H1 (cell line): ENCODE data around the gene PSMD13. TPM values are rescaled to one million over a fixed set of nuclear protein-coding genes. Genes with fewer than 3 reads are reported as not detected.

Experiments
- CTCF ChIA-PET: fragments of 300-600 bp; sonication (Branson Sonifier 250); formaldehyde crosslinking; loops from one replicate; lab custom pipeline; 2021; ENCODE audit not compliant: partially characterized antibody; lab: Charles Lee
- POLR2A ChIA-PET: fragments of 300-600 bp; sonication (Branson Sonifier 250); formaldehyde crosslinking; loops from one replicate; lab custom pipeline; 2021; ENCODE audit warnings: inconsistent platforms; ENCODE audit not compliant: partially characterized antibody; lab: Charles Lee
- DNase-seq, 2 experiments: peaks; one replicate each; pipeline versions ENCODE4 v3.0.0 to v3.0.0-alpha.2; 2010 to 2022; ENCODE audit warnings: low spot score in 2 of 2, low read depth in 1 of 2, mixed read lengths in 1 of 2
- FAIRE-seq: peaks from 2 replicates; lab custom pipeline; 2011; peaks lifted over from hg19 to GRCh38; lab: Jason Lieb, UNC
- H2AFZ ChIP-seq: 2 replicates; pipeline ENCODE4 v1.8.1; 2012; ENCODE audit warnings: low read length, inconsistent platforms
- H2AK5ac ChIP-seq: 2 replicates; pipeline ENCODE4 v1.6.1; 2013; ENCODE audit warnings: low read depth, low read length
- H2BK120ac ChIP-seq: replicated peaks from 2 replicates; pipeline ENCODE3; 2013; ENCODE audit warnings: low read depth, low read length, inconsistent platforms
- H2BK12ac ChIP-seq: 2 replicates; pipeline ENCODE4 v1.6.1; 2013; ENCODE audit warnings: low read depth, low read length
- H2BK15ac ChIP-seq: 2 replicates; pipeline ENCODE4 v1.6.1; 2013; ENCODE audit warnings: low read length
- H2BK20ac ChIP-seq: 2 replicates; pipeline ENCODE4 v1.6.1; 2013; ENCODE audit warnings: low read length
- H2BK5ac ChIP-seq: 2 replicates; pipeline ENCODE4 v1.6.1; 2013; ENCODE audit warnings: low read depth, low read length
- H3K14ac ChIP-seq: 2 replicates; pipeline ENCODE4 v1.6.1; 2013; ENCODE audit warnings: inconsistent platforms; ENCODE audit not compliant: insufficient read length
- H3K18ac ChIP-seq: 2 replicates; pipeline ENCODE4 v1.6.1; 2013; ENCODE audit warnings: low read length; ENCODE audit errors: extremely low read depth
- H3K23ac ChIP-seq: 2 replicates; pipeline ENCODE4 v1.6.1; 2013; ENCODE audit warnings: inconsistent platforms; ENCODE audit not compliant: insufficient read length
- H3K23me2 ChIP-seq: 2 replicates; pipeline ENCODE4 v1.6.1; 2013; ENCODE audit warnings: low read depth, low read length
- H3K27ac ChIP-seq: 2 replicates; pipeline ENCODE4 v1.6.1; 2011; ENCODE audit warnings: low read depth, low read length, inconsistent platforms
- H3K27me3 ChIP-seq, 4 experiments: replicated peaks in 1 of 4; 1 replicate in 1 of 4; 2 replicates in 3 of 4; pipeline versions ENCODE4 v1.6.1 to v1.8.1; 2011 to 2013; ENCODE audit warnings: low read length in 3 of 4, mild to moderate bottlenecking in 3 of 4, inconsistent platforms in 2 of 4, mixed read lengths in 2 of 4, moderate library complexity in 1 of 4; ENCODE audit not compliant: control insufficient read depth in 3 of 4, insufficient read depth in 3 of 4; ENCODE audit errors: extremely low read depth in 1 of 4
- H3K36me3 ChIP-seq, 4 experiments: 2 replicates each; pipeline versions ENCODE4 v1.6.1 to v1.8.1; 2011 to 2013; ENCODE audit warnings: mild to moderate bottlenecking in 4 of 4, low read length in 3 of 4, moderate library complexity in 2 of 4, control low read depth in 1 of 4, inconsistent platforms in 1 of 4; ENCODE audit not compliant: insufficient read depth in 4 of 4, control insufficient read depth in 2 of 4
- H3K4ac ChIP-seq: replicated peaks from 2 replicates; pipeline ENCODE3; 2013; ENCODE audit warnings: low read length, low read depth, mixed read lengths, inconsistent platforms; ENCODE audit not compliant: insufficient read length
- H3K4me1 ChIP-seq, 4 experiments: replicated peaks in 1 of 4; 1 replicate in 1 of 4; 2 replicates in 3 of 4; pipeline versions ENCODE4 v1.6.1 to v1.8.1; 2011 to 2013; ENCODE audit warnings: low read length in 3 of 4, inconsistent platforms in 2 of 4, mixed read lengths in 1 of 4; ENCODE audit not compliant: insufficient read depth in 4 of 4, control insufficient read depth in 3 of 4
- H3K4me2 ChIP-seq, 2 experiments: 2 replicates each; pipeline versions ENCODE4 v1.6.1 to v1.8.1; 2011 to 2013; ENCODE audit warnings: low read depth in 2 of 2, low read length in 2 of 2, control low read depth in 1 of 2, inconsistent platforms in 1 of 2, mild to moderate bottlenecking in 1 of 2; ENCODE audit not compliant: insufficient read depth in 1 of 2
- H3K4me3 ChIP-seq, 4 experiments: fragments of 200-600, 300-600 bp in 1 of 4; sonication (generic), shearing (Covaris generic), sonication (Bioruptor Twin) in 1 of 4; 2 replicates each; pipeline versions ENCODE4 v1.5.1 to v1.8.1; 2011 to 2016; ENCODE audit warnings: low read length in 4 of 4, low read depth in 3 of 4, control low read depth in 2 of 4, inconsistent platforms in 2 of 4, mild to moderate bottlenecking in 2 of 4, mixed read lengths in 1 of 4, moderate library complexity in 1 of 4; ENCODE audit not compliant: insufficient read depth in 2 of 4; ENCODE audit errors: extremely low read depth in 1 of 4
- H3K56ac ChIP-seq: replicated peaks from 2 replicates; pipeline ENCODE3; 2013; ENCODE audit warnings: low read depth, mild to moderate bottlenecking, mixed read lengths, low read length, inconsistent platforms; ENCODE audit not compliant: insufficient read length
- H3K79me1 ChIP-seq: 2 replicates; pipeline ENCODE4 v1.6.1; 2013; ENCODE audit warnings: low read depth, low read length, control low read depth
- H3K79me2 ChIP-seq, 2 experiments: 2 replicates each; pipeline versions ENCODE4 v1.6.1 to v1.8.1; 2012 to 2013; ENCODE audit warnings: low read length in 2 of 2, mild to moderate bottlenecking in 2 of 2, inconsistent platforms in 1 of 2; ENCODE audit not compliant: insufficient read depth in 2 of 2, control insufficient read depth in 1 of 2
- H3K9ac ChIP-seq, 4 experiments: replicated peaks in 1 of 4; 1 replicate in 1 of 4; 2 replicates in 3 of 4; pipeline versions ENCODE4 v1.6.1 to v1.8.1; 2011 to 2013; ENCODE audit warnings: low read depth in 3 of 4, low read length in 3 of 4, control low read depth in 2 of 4, mild to moderate bottlenecking in 2 of 4, moderate library complexity in 2 of 4, inconsistent platforms in 1 of 4; ENCODE audit errors: extremely low read depth in 1 of 4
- H3K9me3 ChIP-seq, 2 experiments: 2 replicates each; pipeline versions ENCODE4 v1.6.1 to v1.8.1; 2012 to 2013; ENCODE audit warnings: mild to moderate bottlenecking in 2 of 2, moderate library complexity in 2 of 2, control low read depth in 1 of 2, inconsistent platforms in 1 of 2, low read depth in 1 of 2, low read length in 1 of 2, mixed read lengths in 1 of 2; ENCODE audit not compliant: insufficient read depth in 2 of 2
- H4K20me1 ChIP-seq, 2 experiments: replicated peaks in 1 of 2; 2 replicates each; pipeline versions ENCODE3 to v1.8.1; 2011 to 2013; ENCODE audit warnings: inconsistent platforms in 2 of 2, low read length in 2 of 2, mild to moderate bottlenecking in 1 of 2; ENCODE audit not compliant: insufficient read depth in 2 of 2, control insufficient read depth in 1 of 2
- H4K5ac ChIP-seq: 2 replicates; pipeline ENCODE4 v1.6.1; 2013; ENCODE audit warnings: low read length, low read depth, mixed read lengths, inconsistent platforms; ENCODE audit not compliant: insufficient read length
- H4K8ac ChIP-seq: 2 replicates; pipeline ENCODE4 v1.8.0; 2013; ENCODE audit warnings: mild to moderate bottlenecking, moderate library complexity, low read length, inconsistent platforms; ENCODE audit not compliant: insufficient read depth; ENCODE audit errors: extremely low read depth
- H4K91ac ChIP-seq: replicated peaks from 2 replicates; pipeline ENCODE3; 2013; ENCODE audit warnings: low read length, mixed read lengths, inconsistent platforms; ENCODE audit not compliant: insufficient read length
- CBX5 ChIP-seq: fragments of 300-800, 300-1000 bp; sonication (generic); IDR thresholded peaks from 2 replicates; pipeline ENCODE4 v1.7.1; 2016; ENCODE audit warnings: antibody characterized with exemption, low read length, low read depth
- CREB1 ChIP-seq: IDR thresholded peaks from 2 replicates; pipeline ENCODE4 v1.6.1; 2012; ENCODE audit warnings: inconsistent platforms
- E2F6 ChIP-seq: IDR thresholded peaks from 2 replicates; pipeline ENCODE4 v1.6.1; 2012; ENCODE audit warnings: inconsistent platforms
- JUN ChIP-seq: IDR thresholded peaks from 2 replicates; pipeline ENCODE4 v1.6.1; 2011; ENCODE audit warnings: low read depth, mild to moderate bottlenecking, improper control_type of control experiment, low read length
- MAFK ChIP-seq: IDR thresholded peaks from 2 replicates; pipeline ENCODE4 v1.6.1; 2012; ENCODE audit warnings: low read depth, mild to moderate bottlenecking, improper control_type of control experiment, low read length
- SRF ChIP-seq: IDR thresholded peaks from 2 replicates; pipeline ENCODE4 v1.6.1; 2011; ENCODE audit warnings: mild to moderate bottlenecking, low read depth, low read length, moderate library complexity
- TBP ChIP-seq: IDR thresholded peaks from 2 replicates; pipeline ENCODE4 v1.6.1; 2011; ENCODE audit warnings: low read depth, low read length, improper control_type of control experiment
- WGBS, 2 experiments: shearing (Covaris generic) in 1 of 2; methylation state at CpG; one replicate each; pipeline versions ENCODE4 v1.1.6 to v1.1.7; 2013 to 2015; ENCODE audit warnings: low lambda C conversion rate in 2 of 2, mixed read lengths in 2 of 2, inconsistent platforms in 1 of 2, low coverage in 1 of 2, missing lambda C conversion rate in 1 of 2; ENCODE audit not compliant: insufficient replicate concordance in 2 of 2, insufficient coverage in 1 of 2, insufficient read length in 1 of 2; ENCODE audit errors: extremely low coverage in 1 of 2, missing lambda C conversion rate in 1 of 2; 5-methylcytosine and 5-hydroxymethylcytosine counted together
- polyA plus RNA-seq, 7 experiments: library from polyadenylated mRNA; depleted of rRNA in 3 of 7; stranded (reverse) in 5 of 7; unstranded in 2 of 7; fragments of >200 nt in 5 of 7; fragments of 200-250 nt in 2 of 7; gene quantifications; 1 replicate in 5 of 7; 2 replicates in 1 of 7; 4 replicates in 1 of 7; pipeline versions ENCODE4 v1.2.1 to v1.2.3, GENCODE V29; 2011 to 2013; ENCODE audit warnings: missing spikeins in 2 of 7, mixed read lengths in 2 of 7
- total RNA-seq: library from RNA; stranded (reverse); fragmentation: NEBNext Ultra II Directional; extraction: Animal tissue kit (Norgen Biotek cat#: 25700); gene quantifications from 2 replicates; pipeline ENCODE4 v1.2.1, GENCODE V29; 2021

The PSMD13 gene
- total and polyA plus RNA-seq, 2 of the 8 experiments (the other 6 are each of a cell fraction or from before 2014, with no cell fraction given): 121 to 141 TPM

GRCh38 chr11:218815-219593 lies 17.8 kb upstream of the PSMD13 start:
- TF ChIP-seq CREB1 (no peak), E2F6 (no peak), SRF (no peak), JUN (no peak), CBX5 (no peak), MAFK (no peak), TBP (no peak)
- Histone ChIP-seq H3K4me2 (no peak overlapping the region), H3K18ac (no peak overlapping the region), H3K27ac (no peak overlapping the region), H3K79me1 (no peaks in the 10 kb centered on the region), H2BK5ac (no peak overlapping the region), H2BK15ac (no peak overlapping the region), H3K36me3 (peaks cover 2 to 17% (median 8%) of the 10 kb centered on the region in 4 experiments; a peak in 6 of 8 replicates), H2AK5ac (no peak overlapping the region), H3K79me2 (no peaks in the 10 kb centered on the region), H3K14ac (no peak overlapping the region), H3K56ac (no peak overlapping the region), H4K20me1 (peaks cover 0 to 1% of the 10 kb centered on the region in 2 experiments), H3K4me1 (no peaks in the 10 kb centered on the region), H4K8ac (no peak overlapping the region), H3K9me3 (no peaks in the 10 kb centered on the region), H3K23me2 (no peaks in the 10 kb centered on the region), H4K5ac (no peak overlapping the region), H3K27me3 (no peaks in the 10 kb centered on the region), H3K4me3 (no peak overlapping the region), H4K91ac (no peak overlapping the region), H3K4ac (no peak overlapping the region), H3K23ac (no peak overlapping the region), H2BK20ac (no peak overlapping the region), H3K9ac (no peak overlapping the region), H2BK120ac (no peak overlapping the region), H2BK12ac (no peak overlapping the region), H2AFZ (no peak overlapping the region)
- FAIRE-seq (no peak), DNase-seq (no peak)
- ChIA-PET CTCF (interaction anchor here (0.8 to 1.7 kb wide), 4 partner anchors 11 to 143 kb away, joined by 3 to 7 read pairs (median 4); no protein-coding TSS in a partner anchor), POLR2A (interaction anchor here (1.8 to 8.7 kb wide), 3 partner anchors 9 to 13 kb away, joined by 3 to 99 read pairs (median 7); partner anchors contain the start of gene SIRT3)
- 87% methylated on average over 29 of the region's 29 CpGs; no CpG with 5 or more reads in 1 of the 2 experiments for WGBS, 2 experiments
